ENCODE results near the gene DIP2C. TPM values are rescaled to one million over a fixed set of nuclear protein-coding genes. Genes with fewer than 3 reads are reported as not detected.

Gene DIP2C
- total RNA-seq, 8 experiments from 2014 or later = 1.9 to 26.3 (median 19.8) TPM

DNA sequence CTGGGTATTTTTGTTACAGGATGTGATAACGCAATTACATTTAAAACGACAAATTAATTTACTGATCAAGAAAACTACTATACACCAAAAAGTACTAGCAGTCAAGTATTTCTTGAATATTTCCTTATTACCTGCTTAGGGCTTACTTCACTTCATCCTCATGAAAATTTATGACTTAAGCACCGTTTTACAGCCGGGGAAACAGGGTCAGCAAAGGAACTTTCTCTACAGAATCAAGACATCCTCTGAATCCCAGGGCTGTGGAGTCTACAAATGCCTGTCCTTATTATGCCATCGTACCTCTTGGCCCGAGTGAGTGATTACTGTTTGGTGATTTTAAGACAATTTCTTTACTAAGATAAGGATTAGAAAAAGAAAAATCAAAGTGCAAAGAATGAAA, 305.9 kb downstream of the DIP2C start:
- no peak for ATAC-seq (replicated peaks in 6 of 8)
- no peaks in the 10 kb centered on the region for H3K4me1 ChIP-seq (replicated peaks in 1 of 2)
- H3K27ac ChIP-seq = no peak overlapping the region
- no peak overlapping the region for H3K4me3 ChIP-seq
- in situ Hi-C loops (cut with MboI; ENCODE audit: low pct_unique_long_range_greater_than_20kb in 2 of 9, low sequenced_read_pairs in 9 of 9, unreplicated experiment in 9 of 9) = no loop called here
- WGBS, 10 experiments = 56 to 100% (median 91%) methylated on average over 1 to 6 of the region's 6 CpGs

DNA sequence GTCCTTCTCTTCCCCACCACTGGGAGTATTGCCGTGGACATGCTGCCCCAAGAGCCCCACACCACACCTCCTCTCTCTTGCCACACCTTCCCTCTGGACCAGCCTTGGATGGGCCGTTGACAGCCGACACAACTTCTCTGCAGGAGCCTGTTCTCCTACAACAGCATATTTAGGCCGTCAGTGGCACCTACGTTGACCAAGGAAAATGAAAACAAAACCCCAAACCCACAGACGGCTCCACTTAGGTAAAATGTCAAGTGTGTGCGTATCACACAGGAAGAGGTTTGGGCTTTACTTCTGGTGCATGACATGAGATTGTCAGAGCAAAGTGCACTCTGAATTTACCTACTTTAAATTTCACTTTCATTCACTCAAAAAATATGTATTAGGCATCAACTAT, 307.7 kb downstream of the DIP2C start:
- ATAC-seq (replicated peaks in 6 of 8) = no peak
- in situ Hi-C loops (cut with MboI; ENCODE audit: low pct_unique_long_range_greater_than_20kb in 2 of 9, low sequenced_read_pairs in 9 of 9, unreplicated experiment in 9 of 9) = no loop called here
- 60 to 98% (median 88%) methylated on average over 3 to 7 of the region's 7 CpGs; no CpG with 5 or more reads in 3 of the 10 experiments for WGBS, 10 experiments
- H3K4me1 ChIP-seq (replicated peaks in 1 of 2) = no peaks in the 10 kb centered on the region
- no peak overlapping the region for H3K27ac ChIP-seq
- no peak overlapping the region for H3K4me3 ChIP-seq

DNA sequence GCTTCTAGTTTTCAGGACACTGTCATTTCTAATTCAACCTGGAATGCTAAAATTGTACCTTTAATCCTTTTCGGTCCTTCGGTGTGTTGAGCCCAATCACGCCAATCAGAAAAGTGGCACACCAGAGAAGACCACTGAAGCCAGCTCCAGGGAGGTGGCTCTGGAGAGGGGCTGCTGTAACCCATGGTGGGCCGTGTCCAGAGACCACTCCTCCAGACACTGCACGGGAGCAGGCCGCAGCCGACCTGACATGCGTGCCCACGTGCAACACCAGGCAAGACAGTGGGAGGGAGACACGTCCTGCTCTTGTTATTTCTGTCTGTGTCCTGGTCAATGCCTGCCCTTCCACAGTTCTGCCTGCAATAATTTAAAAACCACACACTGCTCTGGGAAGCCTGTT, 308.1 kb downstream of the DIP2C start:
- Histone ChIP-seq H3K4me1 (replicated peaks in 1 of 2) (no peaks in the 10 kb centered on the region), H3K4me3 (no peak overlapping the region), H3K27ac (no peak overlapping the region)
- ATAC-seq (replicated peaks in 6 of 8) = no peak
- 83 to 100% (median 96%) methylated on average over 1 to 7 of the region's 10 CpGs; no CpG with 5 or more reads in 4 of the 10 experiments for WGBS, 10 experiments
- in situ Hi-C loops (cut with MboI; ENCODE audit: low pct_unique_long_range_greater_than_20kb in 2 of 9, low sequenced_read_pairs in 9 of 9, unreplicated experiment in 9 of 9) = no loop called here

DNA sequence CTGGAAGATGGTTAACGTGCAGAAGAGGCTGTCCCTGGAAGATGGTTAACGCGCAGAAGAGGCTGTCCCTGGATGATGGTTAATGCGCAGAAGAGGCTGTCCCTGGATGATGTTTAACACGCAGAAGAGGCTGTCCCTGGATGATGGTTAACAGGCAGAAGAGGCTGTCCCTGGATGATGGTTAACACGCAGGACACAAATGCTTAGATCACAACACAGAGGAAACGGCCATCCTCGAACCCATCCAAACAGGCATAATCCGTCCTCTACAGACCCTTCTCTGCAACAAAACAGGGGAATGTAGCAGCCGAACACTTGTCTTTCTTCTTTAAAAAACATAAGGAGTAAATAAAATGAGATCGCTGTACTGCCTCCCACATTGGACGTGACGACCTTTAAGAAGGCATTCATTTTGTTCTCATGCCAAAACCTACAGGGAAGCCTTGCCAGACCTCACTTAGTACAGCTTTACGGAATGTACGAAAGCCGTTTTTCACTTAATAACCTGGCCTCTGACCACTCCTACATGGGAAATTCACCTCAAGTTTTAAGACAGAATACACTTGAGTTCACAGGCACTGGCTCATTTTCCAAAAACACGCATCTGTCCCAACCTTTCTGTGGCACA, 309.0 kb downstream of the DIP2C start:
- no peaks in the 10 kb centered on the region for H3K4me1 ChIP-seq (replicated peaks in 1 of 2)
- in situ Hi-C loops (cut with MboI; ENCODE audit: low pct_unique_long_range_greater_than_20kb in 2 of 9, low sequenced_read_pairs in 9 of 9, unreplicated experiment in 9 of 9) = no loop called here
- WGBS, 10 experiments = 0 to 100% (median 88%) methylated on average over 1 to 16 of the region's 17 CpGs
- no peak overlapping the region for H3K27ac ChIP-seq
- no peak overlapping the region for H3K4me3 ChIP-seq
- no peak for ATAC-seq (replicated peaks in 6 of 8)

DNA sequence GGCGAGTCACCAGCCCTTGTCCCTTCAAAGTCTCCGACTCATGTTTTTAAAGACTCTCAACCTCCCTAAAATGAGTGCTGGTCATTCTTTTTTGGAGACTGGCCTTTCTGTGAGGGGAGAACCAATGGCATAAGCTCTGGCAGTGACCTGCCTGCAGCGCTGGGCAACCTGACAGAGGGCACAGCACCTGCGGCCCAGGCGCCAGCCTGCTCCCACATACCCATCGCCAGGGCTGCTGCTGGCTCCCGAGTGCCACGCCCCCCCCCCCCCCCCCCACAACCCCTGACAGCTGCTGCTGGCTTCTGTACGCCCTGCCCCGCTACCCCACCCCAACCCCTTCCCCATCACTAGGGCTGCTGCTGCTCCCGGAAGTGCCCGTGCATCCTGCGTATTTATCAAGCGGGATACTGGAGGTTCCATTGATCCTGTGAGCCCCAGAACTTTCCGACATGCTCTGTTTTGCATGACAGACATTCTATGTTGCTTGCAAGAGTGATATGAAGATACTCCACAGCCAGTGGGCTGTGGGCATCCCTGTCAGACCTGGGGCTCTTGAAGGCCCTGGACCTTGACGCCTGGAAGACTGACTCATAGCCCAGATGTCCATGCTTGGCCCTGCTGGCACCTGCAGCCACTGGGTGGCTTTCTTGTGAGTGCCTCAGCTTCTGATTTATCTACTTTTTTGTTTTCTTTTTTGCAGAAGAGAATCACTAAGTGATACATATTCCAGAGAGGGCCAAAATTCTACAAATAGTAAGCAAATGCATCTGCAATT, 310.4 kb downstream of the DIP2C start:
- Histone ChIP-seq H3K4me1 (replicated peaks in 1 of 2) (no peaks in the 10 kb centered on the region), H3K27ac (no peak overlapping the region), H3K4me3 (no peak overlapping the region)
- no peak for ATAC-seq (replicated peaks in 6 of 8)
- in situ Hi-C loops (cut with MboI; ENCODE audit: low pct_unique_long_range_greater_than_20kb in 2 of 9, low sequenced_read_pairs in 9 of 9, unreplicated experiment in 9 of 9) = no loop called here
- 92 to 100% (median 100%) methylated on average over 2 to 4 of the region's 16 CpGs; no CpG with 5 or more reads in 7 of the 10 experiments for WGBS, 10 experiments

DNA sequence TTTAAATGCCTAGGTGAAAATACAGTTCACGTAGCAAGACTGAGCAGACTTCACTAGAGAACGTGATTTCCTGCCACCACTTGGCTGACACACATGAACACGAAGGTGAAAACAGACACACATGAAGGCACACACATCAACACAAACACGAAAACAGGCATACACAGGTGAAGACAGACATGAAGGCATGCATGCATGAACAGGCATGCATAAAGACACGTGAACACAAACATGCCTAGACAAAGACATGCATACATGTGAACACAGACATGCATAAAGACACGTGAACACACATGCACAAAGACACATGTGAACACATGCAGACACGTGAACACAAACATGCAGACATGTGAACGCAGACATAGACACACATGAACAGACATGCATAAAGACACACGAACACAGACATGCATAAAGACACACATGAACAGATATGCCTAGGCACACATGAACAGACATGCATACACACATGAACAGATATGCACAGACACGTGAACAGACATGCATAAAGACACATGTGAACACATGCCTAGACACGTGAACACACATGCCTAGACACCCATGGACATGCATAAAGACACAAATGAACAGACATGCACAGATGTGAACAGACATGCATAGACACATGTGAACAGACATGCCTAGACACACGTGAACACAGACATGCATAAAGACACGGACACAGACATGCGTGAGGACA, 311.1 kb downstream of the DIP2C start:
- no peak overlapping the region for H3K4me3 ChIP-seq

DNA sequence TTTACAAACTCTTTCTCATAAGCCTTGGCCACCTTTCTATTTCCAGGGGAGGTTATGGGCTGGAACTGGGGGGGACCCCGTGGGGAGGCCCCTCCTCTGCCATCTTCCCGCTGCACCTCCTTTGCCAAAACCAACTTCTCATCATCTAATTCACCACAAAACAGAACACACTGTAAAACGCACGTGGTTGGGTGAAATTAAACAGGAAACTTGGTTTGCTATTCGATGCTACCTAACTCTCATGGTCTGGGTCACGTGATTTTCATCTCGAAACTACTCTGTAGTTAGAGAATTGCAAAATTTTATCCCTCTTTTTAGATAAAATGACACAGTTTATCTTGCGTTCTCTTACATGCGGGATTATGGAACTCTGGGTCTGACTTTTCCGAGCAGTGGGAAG, 312.2 kb downstream of the DIP2C start:
- WGBS, 10 experiments = 80 to 100% (median 96%) methylated on average over 1 to 9 of the region's 10 CpGs; no CpG with 5 or more reads in 3 of the 10 experiments
- Histone ChIP-seq H3K4me3 (no peak overlapping the region), H3K4me1 (replicated peaks in 1 of 2) (peaks cover 0 to 7% of the 10 kb centered on the region in 2 donors), H3K27ac (no peak overlapping the region)
- in situ Hi-C loops (cut with MboI; ENCODE audit: low pct_unique_long_range_greater_than_20kb in 2 of 9, low sequenced_read_pairs in 9 of 9, unreplicated experiment in 9 of 9) = no loop called here
- no peak for ATAC-seq (replicated peaks in 6 of 8)

More for the DNA sequence above, 311.1 kb downstream of the DIP2C start:
- Histone ChIP-seq H3K4me1 (replicated peaks in 1 of 2) (peaks cover 0 to 6% of the 10 kb centered on the region in 2 donors), H3K27ac (no peak overlapping the region)
- no peak for ATAC-seq (replicated peaks in 6 of 8)
- in situ Hi-C loops (cut with MboI; ENCODE audit: low pct_unique_long_range_greater_than_20kb in 2 of 9, low sequenced_read_pairs in 9 of 9, unreplicated experiment in 9 of 9) = no loop called here
- 83 to 100% (median 96%) methylated on average over 2 to 13 of the region's 14 CpGs; no CpG with 5 or more reads in 1 of the 10 experiments for WGBS, 10 experiments

DNA sequence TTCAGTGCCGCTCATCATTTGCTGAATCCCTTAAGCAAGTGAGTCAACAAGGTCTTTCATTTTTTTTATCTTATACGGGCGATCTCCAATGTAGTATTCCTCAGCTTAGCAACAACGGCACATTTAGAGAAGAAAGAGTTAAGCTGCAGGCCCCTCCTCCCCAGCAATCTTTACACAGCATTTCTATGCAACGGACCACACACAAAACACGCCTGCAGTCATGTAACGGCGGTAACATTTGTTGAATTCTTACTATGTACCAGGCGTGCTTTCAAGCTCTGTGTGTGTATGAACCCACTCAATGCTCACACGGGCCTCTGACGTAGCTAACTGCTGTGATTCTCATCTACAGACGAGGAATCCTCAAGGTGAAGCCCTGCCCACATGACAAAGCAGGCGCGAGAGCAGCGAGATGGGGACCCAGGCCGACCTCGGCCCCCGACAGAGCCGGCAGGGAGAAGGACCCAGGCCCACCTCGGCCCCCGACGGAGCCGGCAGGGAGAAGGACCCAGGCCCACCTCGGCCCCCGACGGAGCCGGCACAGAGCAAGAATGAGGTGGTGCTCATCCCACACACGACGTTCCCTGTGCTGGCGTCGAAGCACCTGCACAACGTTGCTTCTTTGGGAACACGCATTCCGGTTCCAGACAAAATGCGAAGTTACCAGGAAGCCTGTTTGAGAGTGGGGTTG, 313.5 kb downstream of the DIP2C start:
- H3K27ac ChIP-seq = no peak overlapping the region
- peak in 1 of 8 experiments; percentile 6 for ATAC-seq (replicated peaks in 6 of 8)
- no peak overlapping the region for H3K4me3 ChIP-seq
- H3K4me1 ChIP-seq (replicated peaks in 1 of 2) = peaks cover 0 to 7% of the 10 kb centered on the region in 2 donors
- WGBS, 10 experiments = 73 to 94% (median 88%) methylated on average over 8 to 15 of the region's 35 CpGs; no CpG with 5 or more reads in 5 of the 10 experiments
- in situ Hi-C loops (cut with MboI; ENCODE audit: low pct_unique_long_range_greater_than_20kb in 2 of 9, low sequenced_read_pairs in 9 of 9, unreplicated experiment in 9 of 9) = no loop called here

DNA sequence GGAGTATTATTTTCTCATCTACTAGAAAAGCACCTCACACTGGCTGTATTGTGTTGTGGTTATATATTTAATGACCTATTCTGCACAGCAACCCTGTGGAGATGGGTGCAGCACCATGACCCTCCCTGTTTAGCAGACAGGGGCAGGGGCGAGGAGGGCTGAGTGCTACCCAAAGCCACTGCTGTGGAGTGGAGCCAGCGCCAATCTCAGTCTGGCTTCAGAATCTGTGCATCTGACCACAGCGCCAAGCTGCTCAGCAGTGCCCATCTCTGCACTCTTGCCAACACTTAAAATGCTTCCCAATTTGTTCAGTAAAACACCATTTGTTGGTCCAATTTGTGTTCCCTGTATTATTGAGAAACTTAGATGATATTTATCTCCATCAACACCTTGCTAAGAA, 315.1 kb downstream of the DIP2C start:
- in situ Hi-C loops (cut with MboI; ENCODE audit: low pct_unique_long_range_greater_than_20kb in 2 of 9, low sequenced_read_pairs in 9 of 9, unreplicated experiment in 9 of 9) = no loop called here
- no peak for ATAC-seq (replicated peaks in 6 of 8)
- no peak overlapping the region for H3K27ac ChIP-seq
- H3K4me1 ChIP-seq (replicated peaks in 1 of 2) = peaks cover 2 to 7% of the 10 kb centered on the region in 2 donors
- no peak overlapping the region for H3K4me3 ChIP-seq
- WGBS, 10 experiments = 80 to 100% (median 100%) methylated on average over 1 to 3 of the region's 3 CpGs; no CpG with 5 or more reads in 3 of the 10 experiments

DNA sequence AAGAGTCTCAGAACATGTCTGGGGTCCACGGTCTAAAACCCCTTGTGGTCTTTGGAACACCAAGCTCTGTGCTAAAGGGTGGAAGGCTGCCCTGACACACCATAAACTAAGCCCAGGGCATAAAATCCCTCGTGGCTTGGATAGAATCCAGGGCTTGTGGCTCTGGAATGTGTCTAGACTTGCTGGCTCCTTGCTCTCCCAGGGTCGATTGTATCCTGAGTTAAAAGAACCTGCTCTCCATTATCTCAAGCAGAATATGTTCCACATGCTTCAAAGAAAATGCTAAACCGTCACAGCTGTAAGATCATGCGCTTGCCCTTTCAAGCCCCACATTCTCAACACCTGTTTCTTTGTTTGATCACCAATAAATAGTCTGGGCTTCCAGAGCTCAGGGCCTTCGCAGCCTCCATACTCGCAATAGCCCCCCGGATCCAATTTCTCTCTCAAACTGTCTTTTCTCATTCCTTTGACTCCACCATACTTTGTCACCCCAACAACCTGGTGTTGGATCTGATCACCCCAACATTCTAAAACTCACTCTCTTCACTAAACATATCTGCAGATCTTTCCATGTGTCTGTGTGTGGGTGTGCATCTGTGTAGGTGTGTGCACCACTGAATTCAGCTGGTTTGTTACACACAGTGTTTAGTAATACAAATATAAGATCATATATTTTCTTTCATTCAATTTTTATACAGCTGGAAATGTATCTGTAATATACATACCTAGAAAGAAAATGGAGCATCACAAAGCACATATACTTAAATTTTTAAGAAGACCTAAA, 315.8 kb downstream of the DIP2C start:
- no peak overlapping the region for H3K4me3 ChIP-seq
- H3K27ac ChIP-seq = peak overlapping the region in 1 of 2 donors; percentile 66
- 32 to 73% (median 51%) methylated on average over 3 to 6 of the region's 8 CpGs; no CpG with 5 or more reads in 2 of the 10 experiments for WGBS, 10 experiments
- peak in 4 of 8 experiments; percentile 7 to 57 (median 26) for ATAC-seq (replicated peaks in 6 of 8)
- in situ Hi-C loops (cut with MboI; ENCODE audit: low pct_unique_long_range_greater_than_20kb in 2 of 9, low sequenced_read_pairs in 9 of 9, unreplicated experiment in 9 of 9) = no loop called here
- H3K4me1 ChIP-seq (replicated peaks in 1 of 2) = peaks cover 2 to 7% of the 10 kb centered on the region in 2 donors

DNA sequence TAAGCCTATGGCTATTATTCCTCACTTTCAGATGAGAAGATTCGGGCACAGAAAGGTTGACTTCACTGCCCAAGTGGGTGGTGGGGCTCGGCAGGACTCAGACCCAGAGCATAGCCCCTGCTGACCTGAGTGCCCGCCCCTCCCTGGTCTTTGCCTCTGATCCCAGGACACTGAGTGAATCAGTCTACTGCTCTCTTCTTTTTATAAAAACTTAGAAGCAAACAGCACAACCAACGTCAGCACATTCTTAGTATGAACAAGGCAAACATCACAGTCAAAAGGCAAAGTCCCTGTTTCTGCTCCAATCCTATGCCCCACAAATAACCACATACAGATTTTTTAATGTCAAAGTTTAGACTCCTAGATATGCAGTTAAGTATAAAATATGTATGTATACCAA, 316.5 kb downstream of the DIP2C start:
- WGBS, 10 experiments = 40 to 100% (median 78%) methylated on average over 1 of the region's 4 CpGs; no CpG with 5 or more reads in 5 of the 10 experiments
- in situ Hi-C loops (cut with MboI; ENCODE audit: low pct_unique_long_range_greater_than_20kb in 2 of 9, low sequenced_read_pairs in 9 of 9, unreplicated experiment in 9 of 9) = no loop called here
- Histone ChIP-seq H3K4me3 (no peak overlapping the region), H3K4me1 (replicated peaks in 1 of 2) (peaks cover 2 to 7% of the 10 kb centered on the region in 2 donors), H3K27ac (no peak overlapping the region)
- peak in 3 of 8 experiments; percentile 19 to 67 (median 25) for ATAC-seq (replicated peaks in 6 of 8)

DNA sequence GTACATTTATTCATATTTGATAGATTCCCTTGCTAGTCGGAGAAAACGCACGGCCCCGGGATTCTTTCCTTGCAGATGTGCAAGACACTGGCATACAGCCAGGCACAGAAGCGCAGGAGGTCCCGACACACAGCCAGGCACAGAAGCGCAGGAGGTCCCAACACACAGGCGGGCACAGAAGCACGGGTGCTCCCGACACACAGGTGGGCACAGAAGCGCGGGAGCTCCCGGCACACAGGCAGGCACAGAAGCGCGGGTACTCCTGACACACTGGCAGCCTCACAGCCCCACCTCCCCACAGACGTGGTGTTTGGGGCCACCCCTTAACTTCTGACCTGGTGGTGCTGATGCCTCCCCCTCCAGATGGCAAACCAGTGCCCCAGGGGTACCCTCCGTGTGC, 316.9 kb downstream of the DIP2C start:
- Histone ChIP-seq H3K4me1 (replicated peaks in 1 of 2) (peaks cover 2 to 7% of the 10 kb centered on the region in 2 donors), H3K4me3 (no peak overlapping the region), H3K27ac (no peak overlapping the region)
- no peak for ATAC-seq (replicated peaks in 6 of 8)
- 43 to 100% (median 97%) methylated on average over 2 to 11 of the region's 17 CpGs; no CpG with 5 or more reads in 3 of the 10 experiments for WGBS, 10 experiments
- in situ Hi-C loops (cut with MboI; ENCODE audit: low pct_unique_long_range_greater_than_20kb in 2 of 9, low sequenced_read_pairs in 9 of 9, unreplicated experiment in 9 of 9) = no loop called here

All from motor neuron (in vitro differentiated cells).